ENCODE results near the gene VPS25. TPM values are rescaled to one million over a fixed set of nuclear protein-coding genes. Genes with fewer than 3 reads are reported as not detected.

Gene VPS25
- total RNA-seq, 2 experiments from 2014 or later: 57.5 to 58.6 TPM

DNA sequence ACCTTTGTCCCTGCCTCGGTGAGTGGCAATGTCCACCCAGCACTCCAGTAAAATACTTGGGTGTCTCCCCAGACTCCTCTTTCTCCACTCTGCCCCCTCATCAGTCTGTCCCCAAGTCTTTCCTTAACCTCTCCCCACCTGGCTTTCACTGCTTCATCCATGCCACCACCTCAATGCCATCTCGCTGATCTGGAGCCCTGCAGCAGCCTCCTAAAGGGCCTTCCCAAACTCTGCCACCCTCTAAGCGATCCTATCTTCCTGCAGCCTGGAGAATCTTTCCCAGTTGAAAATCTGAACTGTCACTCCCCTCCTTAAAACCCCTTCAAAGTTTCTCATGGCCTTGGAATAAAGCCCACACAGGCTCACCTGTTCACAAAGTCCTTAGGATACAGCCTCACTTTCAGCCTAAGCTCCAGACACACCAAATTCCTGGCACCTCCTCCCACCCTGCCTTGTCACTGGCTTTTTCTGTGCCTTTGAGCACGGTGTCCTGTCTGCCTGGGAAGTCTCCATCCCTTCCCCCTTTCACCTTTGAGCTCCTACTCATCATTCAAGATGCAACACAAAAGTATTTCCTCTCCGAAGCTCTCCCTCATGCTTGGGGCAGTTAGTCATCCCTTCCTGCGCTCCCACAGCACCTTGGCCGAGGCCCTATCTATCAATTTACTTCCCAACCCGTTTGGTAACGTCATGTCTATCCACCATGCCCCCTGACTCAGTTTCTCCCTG, 10.0 kb downstream of the VPS25 start:
- peaks cover 12% of the 10 kb centered on the region for H3K36me3 Mint-ChIP-seq
- POLR2A ChIA-PET: no interaction called here
- no peak overlapping the region for H3K27ac Mint-ChIP-seq
- H3K4me1 Mint-ChIP-seq (ENCODE audit: low read depth): peaks cover 27% of the 10 kb centered on the region
- DNase-seq: no peak
- H3K27me3 Mint-ChIP-seq: peaks cover 54% of the 10 kb centered on the region
- H3K4me3 Mint-ChIP-seq: no peak overlapping the region
- CTCF ChIA-PET: no interaction called here
- intact Hi-C loops (cut with micrococcal nuclease): no loop called here
- no peaks in the 10 kb centered on the region for H3K9me3 Mint-ChIP-seq

- no peak for DNase-seq
- CTCF ChIA-PET: no interaction called here
- Mint-ChIP-seq H3K27ac (no peak overlapping the region), H3K27me3 (peaks cover 54% of the 10 kb centered on the region), H3K9me3 (no peaks in the 10 kb centered on the region), H3K36me3 (peaks cover 11% of the 10 kb centered on the region), H3K4me1 (ENCODE audit: low read depth) (peaks cover 27% of the 10 kb centered on the region), H3K4me3 (no peak overlapping the region)
- POLR2A ChIA-PET: no interaction called here
- intact Hi-C loops (cut with micrococcal nuclease): no loop called here
Observed at GRCh38 chr17:42783791-42784138, 10.5 kb downstream of the VPS25 start.

- H3K27ac Mint-ChIP-seq: no peak overlapping the region
- CTCF ChIA-PET: interaction anchor here (1.1 kb wide), 1 partner anchor 36 kb away, joined by 3 read pairs; no protein-coding TSS in a partner anchor
- POLR2A ChIA-PET: interaction anchor here (0.8 kb wide), 1 partner anchor 38 kb away, joined by 3 read pairs; no protein-coding TSS in a partner anchor
- peaks cover 5% of the 10 kb centered on the region for H3K36me3 Mint-ChIP-seq
- no peak for DNase-seq
- H3K4me3 Mint-ChIP-seq: no peak overlapping the region
- H3K27me3 Mint-ChIP-seq: peaks cover 54% of the 10 kb centered on the region
- peaks cover 27% of the 10 kb centered on the region for H3K4me1 Mint-ChIP-seq (ENCODE audit: low read depth)
- intact Hi-C loops (cut with micrococcal nuclease): no loop called here
- H3K9me3 Mint-ChIP-seq: no peaks in the 10 kb centered on the region
Observed at GRCh38 chr17:42784409-42784808, 11.2 kb downstream of the VPS25 start.

- Mint-ChIP-seq H3K9me3 (no peaks in the 10 kb centered on the region), H3K36me3 (no peaks in the 10 kb centered on the region), H3K27me3 (peaks cover 51% of the 10 kb centered on the region), H3K4me1 (ENCODE audit: low read depth) (peaks cover 27% of the 10 kb centered on the region), H3K4me3 (no peak overlapping the region), H3K27ac (no peak overlapping the region)
- no peak for DNase-seq
- ChIA-PET CTCF (interaction anchor here (0.6 to 1.1 kb wide), 2 partner anchors 35 to 255 kb away, joined by 3 read pairs; no protein-coding TSS in a partner anchor), POLR2A (interaction anchor here (0.8 kb wide), 1 partner anchor 38 kb away, joined by 3 read pairs; no protein-coding TSS in a partner anchor)
- intact Hi-C loops (cut with micrococcal nuclease): no loop called here
Observed at GRCh38 chr17:42784811-42785592, 11.8 kb downstream of the VPS25 start.

DNA sequence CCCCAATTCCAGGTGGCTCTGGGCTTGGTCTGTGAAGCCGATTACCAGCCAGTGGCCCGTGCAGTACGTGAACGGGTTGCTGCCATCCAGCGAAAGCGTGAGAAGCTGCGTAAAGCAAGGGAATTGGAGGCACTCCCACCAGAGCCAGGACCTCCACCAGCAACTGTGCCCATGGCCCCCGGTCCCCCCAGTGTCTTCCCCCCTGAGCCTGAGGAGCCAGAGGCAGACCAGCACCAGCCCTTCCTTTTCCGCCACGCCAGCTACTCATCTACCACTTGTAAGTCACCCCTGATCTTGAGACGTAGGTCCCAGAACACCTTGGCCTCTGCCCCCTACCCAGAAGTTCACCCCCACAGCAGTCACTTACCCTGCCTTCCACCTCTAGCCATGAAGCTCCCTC, 14.0 kb downstream of the VPS25 start:
- intact Hi-C loops (cut with micrococcal nuclease): no loop called here
- Mint-ChIP-seq H3K4me3 (no peak overlapping the region), H3K27me3 (peaks cover 40% of the 10 kb centered on the region), H3K36me3 (no peaks in the 10 kb centered on the region), H3K4me1 (ENCODE audit: low read depth) (peaks cover 26% of the 10 kb centered on the region), H3K27ac (no peak overlapping the region), H3K9me3 (no peaks in the 10 kb centered on the region)
- no peak for DNase-seq
- ChIA-PET POLR2A (interaction anchor here (0.6 kb wide), 1 partner anchor 302 kb away, joined by 6 read pairs; no protein-coding TSS in a partner anchor), CTCF (interaction anchor here (0.9 kb wide), 1 partner anchor 22 kb away, joined by 3 read pairs; no protein-coding TSS in a partner anchor)

DNA sequence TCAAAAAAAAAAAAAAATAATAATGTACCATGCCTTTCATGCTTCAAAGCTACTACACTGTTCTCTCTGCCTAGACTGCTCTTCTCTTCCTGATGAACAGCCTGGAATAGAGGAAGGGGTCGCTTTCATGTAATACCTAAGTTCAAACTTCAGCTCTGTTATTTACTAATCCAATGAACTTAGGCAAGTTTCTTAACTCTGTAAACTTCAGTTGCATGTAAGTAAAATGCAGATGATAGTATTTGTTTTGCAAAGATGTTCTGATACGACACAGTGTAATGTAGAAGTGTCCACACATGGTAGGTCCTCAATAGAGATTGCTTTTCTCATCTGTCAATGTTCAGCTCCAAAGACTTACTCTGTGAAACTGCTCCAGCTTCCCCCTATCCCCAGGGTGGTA, 18.7 kb downstream of the VPS25 start:
- POLR2A ChIA-PET: no interaction called here
- intact Hi-C loops (cut with micrococcal nuclease): no loop called here
- Mint-ChIP-seq H3K36me3 (peaks cover 4% of the 10 kb centered on the region), H3K4me3 (no peak overlapping the region), H3K27ac (no peak overlapping the region), H3K4me1 (ENCODE audit: low read depth) (peaks cover 2% of the 10 kb centered on the region), H3K27me3 (peaks cover 4% of the 10 kb centered on the region), H3K9me3 (no peaks in the 10 kb centered on the region)
- DNase-seq: no peak
- CTCF ChIA-PET: interaction anchor here (0.6 kb wide), 1 partner anchor 543 kb away, joined by 3 read pairs; no protein-coding TSS in a partner anchor

- ChIA-PET POLR2A (no interaction called here), CTCF (no interaction called here)
- H3K4me1 Mint-ChIP-seq (ENCODE audit: low read depth): peaks cover 6% of the 10 kb centered on the region
Observed at GRCh38 chr17:42792545-42792944, 19.3 kb downstream of the VPS25 start.

DNA sequence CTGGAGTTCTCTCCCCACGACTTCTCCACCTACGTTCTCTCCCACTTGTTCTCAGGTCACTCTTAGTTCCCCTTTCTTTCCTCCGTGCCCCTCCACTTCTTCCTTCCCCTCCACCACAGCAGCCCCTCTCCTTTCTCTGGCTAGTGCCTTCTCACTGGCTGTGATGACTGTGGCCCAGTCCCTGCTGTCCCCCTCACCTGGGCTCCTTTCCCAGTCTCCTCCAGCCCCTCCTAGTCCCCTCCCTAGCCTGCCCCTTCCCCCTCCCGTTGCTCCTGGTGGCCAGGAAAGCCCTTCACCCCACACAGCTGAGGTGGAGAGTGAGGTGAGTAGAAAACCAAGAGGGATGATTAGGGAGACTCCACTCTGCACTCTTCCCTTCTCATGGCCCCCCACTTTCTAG, 21.8 kb downstream of the VPS25 start:
- Mint-ChIP-seq H3K4me1 (ENCODE audit: low read depth) (peaks cover 18% of the 10 kb centered on the region), H3K9me3 (no peaks in the 10 kb centered on the region), H3K36me3 (peaks cover 4% of the 10 kb centered on the region), H3K27ac (no peak overlapping the region), H3K4me3 (no peak overlapping the region), H3K27me3 (no peaks in the 10 kb centered on the region)
- intact Hi-C loops (cut with micrococcal nuclease): no loop called here
- no peak for DNase-seq
- CTCF ChIA-PET: no interaction called here
- POLR2A ChIA-PET: no interaction called here

More at GRCh38 chr17:42792545-42792944, 19.3 kb downstream of the VPS25 start:
- H3K27me3 Mint-ChIP-seq: peaks cover 3% of the 10 kb centered on the region
- H3K9me3 Mint-ChIP-seq: no peaks in the 10 kb centered on the region
- H3K4me3 Mint-ChIP-seq: no peak overlapping the region
- DNase-seq: no peak
- intact Hi-C loops (cut with micrococcal nuclease): no loop called here
- no peak overlapping the region for H3K27ac Mint-ChIP-seq
- peaks cover 4% of the 10 kb centered on the region for H3K36me3 Mint-ChIP-seq

GRCh38 chr17:42795465-42795864, 22.2 kb downstream of the VPS25 start:
- peaks cover 18% of the 10 kb centered on the region for H3K4me1 Mint-ChIP-seq (ENCODE audit: low read depth)
- H3K27ac Mint-ChIP-seq: no peak overlapping the region
- ChIA-PET POLR2A (no interaction called here), CTCF (interaction anchor here (1.2 kb wide), 1 partner anchor 28 kb away, joined by 3 read pairs; the partner anchor contains the start of gene BECN1)
- intact Hi-C loops (cut with micrococcal nuclease): no loop called here
- no peaks in the 10 kb centered on the region for H3K27me3 Mint-ChIP-seq
- no peaks in the 10 kb centered on the region for H3K9me3 Mint-ChIP-seq
- no peak for DNase-seq
- H3K4me3 Mint-ChIP-seq: no peak overlapping the region
- H3K36me3 Mint-ChIP-seq: peaks cover 4% of the 10 kb centered on the region

DNA sequence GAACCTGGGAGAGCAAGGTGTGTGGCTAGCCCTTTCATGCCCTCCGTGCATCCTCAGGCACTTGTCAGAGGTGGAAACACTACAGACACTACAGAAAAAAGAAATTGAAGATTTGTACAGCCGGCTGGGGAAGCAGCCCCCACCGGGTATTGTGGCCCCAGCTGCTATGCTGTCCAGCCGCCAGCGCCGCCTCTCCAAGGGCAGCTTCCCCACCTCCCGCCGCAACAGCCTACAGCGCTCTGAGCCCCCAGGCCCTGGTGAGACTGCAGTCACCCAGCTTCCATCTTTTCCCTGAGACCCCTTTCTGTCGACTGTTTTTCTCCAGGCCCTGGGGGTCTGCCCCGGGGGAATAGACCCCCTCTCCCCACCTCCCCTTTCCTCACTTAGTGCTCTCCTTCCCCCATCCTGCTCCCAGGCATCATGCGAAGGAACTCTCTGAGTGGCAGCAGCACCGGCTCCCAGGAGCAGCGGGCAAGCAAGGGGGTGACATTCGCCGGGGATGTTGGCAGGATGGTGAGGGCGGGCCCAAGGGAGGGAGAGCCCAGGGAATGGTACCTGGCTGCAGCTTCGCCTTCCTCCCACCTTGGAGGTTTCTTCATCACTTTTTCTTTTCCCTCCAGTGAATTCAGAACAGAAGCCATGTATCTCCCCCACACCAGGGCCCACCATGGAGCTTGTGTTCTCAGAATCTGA, 23.0 kb downstream of the VPS25 start:
- CTCF ChIA-PET: interaction anchor here (1.2 kb wide), 1 partner anchor 28 kb away, joined by 3 read pairs; the partner anchor contains the start of gene BECN1
- Mint-ChIP-seq H3K4me1 (ENCODE audit: low read depth) (peaks cover 18% of the 10 kb centered on the region), H3K36me3 (peaks cover 4% of the 10 kb centered on the region), H3K27ac (no peak overlapping the region), H3K27me3 (no peaks in the 10 kb centered on the region), H3K9me3 (no peaks in the 10 kb centered on the region), H3K4me3 (no peak overlapping the region)
- POLR2A ChIA-PET: no interaction called here
- no peak for DNase-seq
- intact Hi-C loops (cut with micrococcal nuclease): no loop called here

GRCh38 chr17:42797067-42798007, 24.1 kb downstream of the VPS25 start:
- ChIA-PET CTCF (interaction anchor here (0.6 to 1.4 kb wide), 4 partner anchors 21 to 27 kb away, joined by 3 to 5 read pairs (median 4); partner anchors contain the start of genes BECN1 and VPS25), POLR2A (interaction anchor here (1.0 to 1.8 kb wide), 2 partner anchors 36 to 114 kb away, joined by 3 to 4 read pairs; partner anchors contain the start of gene PSME3)
- intact Hi-C loops (cut with micrococcal nuclease): no loop called here
- DNase-seq: no peak
- no peaks in the 10 kb centered on the region for H3K9me3 Mint-ChIP-seq
- H3K4me3 Mint-ChIP-seq: peak overlapping the region; percentile 90
- no peaks in the 10 kb centered on the region for H3K27me3 Mint-ChIP-seq
- peaks cover 4% of the 10 kb centered on the region for H3K36me3 Mint-ChIP-seq
- peaks cover 18% of the 10 kb centered on the region for H3K4me1 Mint-ChIP-seq (ENCODE audit: low read depth)
- H3K27ac Mint-ChIP-seq: no peak overlapping the region
